H9 (cell line): ENCODE data around the gene PKD2L1. TPM values are rescaled to one million over a fixed set of nuclear protein-coding genes. Genes with fewer than 3 reads are reported as not detected.

ENCODE experiments used
- DNase-seq: peaks from one replicate; pipeline ENCODE4 v3.0.0-alpha.2; 2017
- H2AFZ ChIP-seq: one replicate; pipeline ENCODE4 v1.6.1; 2013; ENCODE audit warnings: mild to moderate bottlenecking, low read length, control low read depth, moderate library complexity
- H2AK5ac ChIP-seq: 2 replicates; pipeline ENCODE4 v1.6.1; 2013; ENCODE audit warnings: low read length, control low read depth, mixed read lengths; ENCODE audit not compliant: insufficient read length
- H2BK120ac ChIP-seq: one replicate; pipeline ENCODE4 v1.6.1; 2013; ENCODE audit warnings: low read depth, mild to moderate bottlenecking, low read length, control low read depth, inconsistent platforms; ENCODE audit not compliant: poor library complexity, severe bottlenecking
- H2BK12ac ChIP-seq: 2 replicates; pipeline ENCODE4 v1.6.1; 2013; ENCODE audit warnings: low read length, control low read depth, mixed read lengths, low read depth; ENCODE audit not compliant: insufficient read length
- H2BK15ac ChIP-seq: 2 replicates; pipeline ENCODE4 v1.6.1; 2013; ENCODE audit warnings: low read depth, low read length, control low read depth
- H2BK20ac ChIP-seq: one replicate; pipeline ENCODE4 v1.6.1; 2013; ENCODE audit warnings: low read depth, mild to moderate bottlenecking, low read length, control low read depth, inconsistent platforms; ENCODE audit not compliant: poor library complexity, severe bottlenecking
- H2BK5ac ChIP-seq: 2 replicates; pipeline ENCODE4 v1.6.1; 2013; ENCODE audit warnings: low read length, control low read depth, mixed read lengths; ENCODE audit not compliant: insufficient read length
- H3K14ac ChIP-seq: 2 replicates; pipeline ENCODE4 v1.6.1; 2013; ENCODE audit warnings: low read length, control low read depth; ENCODE audit not compliant: insufficient read depth
- H3K18ac ChIP-seq: 2 replicates; pipeline ENCODE4 v1.6.1; 2013; ENCODE audit warnings: low read depth, mild to moderate bottlenecking, mixed read lengths, low read length, control low read depth; ENCODE audit not compliant: insufficient read length
- H3K23ac ChIP-seq: 2 replicates; pipeline ENCODE4 v1.6.1; 2013; ENCODE audit warnings: low read length, control low read depth, mixed read lengths, low read depth; ENCODE audit not compliant: insufficient read length
- H3K23me2 ChIP-seq: 2 replicates; pipeline ENCODE4 v1.6.1; 2013; ENCODE audit warnings: low read depth, mild to moderate bottlenecking, mixed read lengths, low read length, control low read depth; ENCODE audit not compliant: insufficient read length, poor library complexity, severe bottlenecking
- H3K27ac ChIP-seq: 2 replicates; pipeline ENCODE4 v1.5.1; 2013; ENCODE audit warnings: low read length, control low read depth, mixed read lengths, low read depth; ENCODE audit not compliant: insufficient read length
- H3K27me3 ChIP-seq: 2 replicates; pipeline ENCODE4 v1.6.1; 2013; ENCODE audit warnings: low read length, control low read depth, inconsistent platforms; ENCODE audit not compliant: insufficient read depth
- H3K4ac ChIP-seq: 2 replicates; pipeline ENCODE4 v1.6.1; 2013; ENCODE audit warnings: low read depth, mild to moderate bottlenecking, control low read depth, inconsistent platforms, low read length, moderate library complexity
- H3K4me1 ChIP-seq: 2 replicates; pipeline ENCODE4 v1.6.1; 2013; ENCODE audit warnings: low read length, control low read depth, inconsistent platforms; ENCODE audit not compliant: insufficient read depth
- H3K4me2 ChIP-seq: 2 replicates; pipeline ENCODE4 v1.6.1; 2013; ENCODE audit warnings: low read length, control low read depth, mixed read lengths; ENCODE audit not compliant: insufficient read length, insufficient read depth
- H3K56ac ChIP-seq: 2 replicates; pipeline ENCODE4 v1.6.1; 2013; ENCODE audit warnings: low read depth, mild to moderate bottlenecking, mixed read lengths, low read length, control low read depth; ENCODE audit not compliant: insufficient read length
- H3K79me1 ChIP-seq: 2 replicates; pipeline ENCODE4 v1.6.1; 2013; ENCODE audit warnings: low read depth, mild to moderate bottlenecking, moderate library complexity, low read length, control low read depth, inconsistent platforms; ENCODE audit not compliant: insufficient read depth, poor library complexity, severe bottlenecking
- H3K79me2 ChIP-seq: 2 replicates; pipeline ENCODE4 v1.6.1; 2013; ENCODE audit warnings: low read length, control low read depth, inconsistent platforms; ENCODE audit not compliant: insufficient read depth
- H3K9ac ChIP-seq: 2 replicates; pipeline ENCODE4 v1.6.1; 2013; ENCODE audit warnings: low read length, control low read depth, mixed read lengths; ENCODE audit not compliant: insufficient read length; ENCODE audit errors: extremely low read depth
- H3K9me3 ChIP-seq: one replicate; pipeline ENCODE4 v1.6.1; 2013; ENCODE audit warnings: low read depth, low read length, inconsistent platforms; ENCODE audit not compliant: control insufficient read depth
- H3T11ph ChIP-seq: one replicate; pipeline ENCODE4 v1.6.1; 2013; ENCODE audit warnings: mild to moderate bottlenecking, low read length, control low read depth, inconsistent platforms
- H4K20me1 ChIP-seq: one replicate; pipeline ENCODE4 v1.6.1; 2013; ENCODE audit not compliant: control insufficient read depth, insufficient read length, insufficient read depth
- H4K5ac ChIP-seq: 2 replicates; pipeline ENCODE4 v1.6.1; 2013; ENCODE audit warnings: low read depth, mild to moderate bottlenecking, mixed read lengths, low read length, control low read depth; ENCODE audit not compliant: insufficient read length
- H4K8ac ChIP-seq: replicated peaks from 2 replicates; pipeline ENCODE4 v1.6.1; 2013; ENCODE audit warnings: low read length, control low read depth, mixed read lengths, low read depth; ENCODE audit not compliant: insufficient read length
- H4K91ac ChIP-seq: 2 replicates; pipeline ENCODE4 v1.6.1; 2013; ENCODE audit warnings: low read depth, mild to moderate bottlenecking, moderate library complexity, mixed read lengths, low read length, control low read depth; ENCODE audit not compliant: insufficient read length
- H3K27ac Mint-ChIP-seq, 3 experiments: 2 replicates in 2 of 3; 3 replicates in 1 of 3; pipeline ENCODE4 v1.8.0; 2020 to 2021; ENCODE audit warnings: mixed read lengths in 3 of 3, mild to moderate bottlenecking in 1 of 3, moderate library complexity in 1 of 3
- H3K27me3 Mint-ChIP-seq: 2 replicates; pipeline ENCODE4 v1.8.0; 2021; ENCODE audit warnings: low read depth, mild to moderate bottlenecking, moderate library complexity, mixed read lengths
- H3K36me3 Mint-ChIP-seq, 3 experiments: 2 replicates in 2 of 3; 3 replicates in 1 of 3; pipeline ENCODE4 v1.8.0; 2020 to 2021; ENCODE audit warnings: low read depth in 3 of 3, mixed read lengths in 3 of 3; ENCODE audit not compliant: insufficient read depth in 1 of 3
- H3K4me1 Mint-ChIP-seq, 2 experiments: 2 replicates each; pipeline ENCODE4 v1.8.0; 2020; ENCODE audit warnings: mixed read lengths in 2 of 2
- H3K4me3 Mint-ChIP-seq, 2 experiments: 2 replicates in 1 of 2; 3 replicates in 1 of 2; pipeline ENCODE4 v1.8.0; 2020 to 2021; ENCODE audit warnings: mild to moderate bottlenecking in 2 of 2, mixed read lengths in 2 of 2, moderate library complexity in 1 of 2
- H3K9me3 Mint-ChIP-seq, 2 experiments: 2 replicates in 1 of 2; 3 replicates in 1 of 2; pipeline ENCODE4 v1.8.0; 2020; ENCODE audit warnings: mild to moderate bottlenecking in 2 of 2, mixed read lengths in 2 of 2, moderate library complexity in 1 of 2
- CTCF ChIP-seq: fragments of 200-600 bp; sonication (generic); conservative IDR thresholded peaks from 3 replicates; pipeline ENCODE4 v1.8.0; 2021; ENCODE audit warnings: antibody characterized with exemption, mild to moderate bottlenecking
- WGBS: extraction: QIAGEN DNeasy Blood & Tissue Kit; methylation state at CpG from one replicate; pipeline ENCODE4 v1.1.7; 2013; ENCODE audit warnings: missing lambda C conversion rate, low lambda C conversion rate, mixed read lengths; ENCODE audit not compliant: insufficient read length; ENCODE audit errors: extremely low coverage; 5-methylcytosine and 5-hydroxymethylcytosine counted together
- total RNA-seq: library from RNA; stranded (reverse); gene quantifications from 2 replicates; pipeline ENCODE4 v1.2.1, GENCODE V29; 2021

PKD2L1 gene
- total RNA-seq, 1 experiment from 2014 or later = 0.20 TPM

GRCh38 chr10:100248820-100249219 lies 81.2 kb downstream of the PKD2L1 start:
- H2BK12ac ChIP-seq = no peak overlapping the region
- H3K4me1 ChIP-seq = no peaks in the 10 kb centered on the region
- no peaks in the 10 kb centered on the region for H3K9me3 Mint-ChIP-seq
- H2AFZ ChIP-seq = no peak overlapping the region
- H4K20me1 ChIP-seq = no peaks in the 10 kb centered on the region
- no peak overlapping the region for H3K56ac ChIP-seq
- H3K23me2 ChIP-seq = no peaks in the 10 kb centered on the region
- TF ChIP-seq CTCF = no peak
- no peak overlapping the region for H2BK15ac ChIP-seq
- H4K5ac ChIP-seq = no peak overlapping the region
- no peaks in the 10 kb centered on the region for H3K79me2 ChIP-seq
- H3K23ac ChIP-seq = no peak overlapping the region
- DNase-seq = no peak
- H3K27ac Mint-ChIP-seq = no peak overlapping the region; a peak in 1 of 7 replicates
- no peak overlapping the region for H3K18ac ChIP-seq
- no peak overlapping the region for H3K9ac ChIP-seq
- no peak overlapping the region for H3K4ac ChIP-seq
- no peak overlapping the region for H4K8ac ChIP-seq
- no peak overlapping the region for H2BK20ac ChIP-seq
- no CpG with 5 or more reads among the region's 7 CpGs for WGBS
- no peak overlapping the region for H4K91ac ChIP-seq
- no peaks in the 10 kb centered on the region for H3K79me1 ChIP-seq
- no peak overlapping the region for H2AK5ac ChIP-seq
- no peaks in the 10 kb centered on the region for H3K9me3 ChIP-seq
- H2BK5ac ChIP-seq = no peak overlapping the region
- H2BK120ac ChIP-seq = no peak overlapping the region
- H3K4me1 Mint-ChIP-seq = no peaks in the 10 kb centered on the region
- H3K14ac ChIP-seq = no peak overlapping the region
- no peak overlapping the region for H3K27ac ChIP-seq
- no peaks in the 10 kb centered on the region for H3K27me3 Mint-ChIP-seq
- no peak overlapping the region for H3K4me3 Mint-ChIP-seq
- H3K27me3 ChIP-seq = no peaks in the 10 kb centered on the region
- H3T11ph ChIP-seq = no peak overlapping the region
- no peak overlapping the region for H3K4me2 ChIP-seq
- peaks cover 27 to 67% (median 53%) of the 10 kb centered on the region in 3 experiments; a peak in 5 of 7 replicates for H3K36me3 Mint-ChIP-seq
